H9 (cell line): ENCODE results near the gene SLC27A1. TPM values are rescaled to one million over a fixed set of nuclear protein-coding genes. Genes with fewer than 3 reads are reported as not detected.
A peak's percentile ranks its signal among the peaks of the same experiment; 100 is the strongest.

Experiments used
- DNase-seq: peaks from one replicate; pipeline ENCODE4 v3.0.0-alpha.2; 2017
- H2AFZ ChIP-seq: one replicate; pipeline ENCODE4 v1.6.1; 2013; ENCODE audit warnings: mild to moderate bottlenecking, low read length, control low read depth, moderate library complexity
- H2AK5ac ChIP-seq: 2 replicates; pipeline ENCODE4 v1.6.1; 2013; ENCODE audit warnings: low read length, control low read depth, mixed read lengths; ENCODE audit not compliant: insufficient read length
- H2BK120ac ChIP-seq: one replicate; pipeline ENCODE4 v1.6.1; 2013; ENCODE audit warnings: low read depth, mild to moderate bottlenecking, low read length, control low read depth, inconsistent platforms; ENCODE audit not compliant: poor library complexity, severe bottlenecking
- H2BK12ac ChIP-seq: 2 replicates; pipeline ENCODE4 v1.6.1; 2013; ENCODE audit warnings: low read length, control low read depth, mixed read lengths, low read depth; ENCODE audit not compliant: insufficient read length
- H2BK15ac ChIP-seq: 2 replicates; pipeline ENCODE4 v1.6.1; 2013; ENCODE audit warnings: low read depth, low read length, control low read depth
- H2BK20ac ChIP-seq: one replicate; pipeline ENCODE4 v1.6.1; 2013; ENCODE audit warnings: low read depth, mild to moderate bottlenecking, low read length, control low read depth, inconsistent platforms; ENCODE audit not compliant: poor library complexity, severe bottlenecking
- H2BK5ac ChIP-seq: 2 replicates; pipeline ENCODE4 v1.6.1; 2013; ENCODE audit warnings: low read length, control low read depth, mixed read lengths; ENCODE audit not compliant: insufficient read length
- H3K14ac ChIP-seq: 2 replicates; pipeline ENCODE4 v1.6.1; 2013; ENCODE audit warnings: low read length, control low read depth; ENCODE audit not compliant: insufficient read depth
- H3K18ac ChIP-seq: 2 replicates; pipeline ENCODE4 v1.6.1; 2013; ENCODE audit warnings: low read depth, mild to moderate bottlenecking, mixed read lengths, low read length, control low read depth; ENCODE audit not compliant: insufficient read length
- H3K23ac ChIP-seq: 2 replicates; pipeline ENCODE4 v1.6.1; 2013; ENCODE audit warnings: low read length, control low read depth, mixed read lengths, low read depth; ENCODE audit not compliant: insufficient read length
- H3K23me2 ChIP-seq: 2 replicates; pipeline ENCODE4 v1.6.1; 2013; ENCODE audit warnings: low read depth, mild to moderate bottlenecking, mixed read lengths, low read length, control low read depth; ENCODE audit not compliant: insufficient read length, poor library complexity, severe bottlenecking
- H3K27ac ChIP-seq: 2 replicates; pipeline ENCODE4 v1.5.1; 2013; ENCODE audit warnings: low read length, control low read depth, mixed read lengths, low read depth; ENCODE audit not compliant: insufficient read length
- H3K27me3 ChIP-seq: 2 replicates; pipeline ENCODE4 v1.6.1; 2013; ENCODE audit warnings: low read length, control low read depth, inconsistent platforms; ENCODE audit not compliant: insufficient read depth
- H3K4ac ChIP-seq: 2 replicates; pipeline ENCODE4 v1.6.1; 2013; ENCODE audit warnings: low read depth, mild to moderate bottlenecking, control low read depth, inconsistent platforms, low read length, moderate library complexity
- H3K4me1 ChIP-seq: 2 replicates; pipeline ENCODE4 v1.6.1; 2013; ENCODE audit warnings: low read length, control low read depth, inconsistent platforms; ENCODE audit not compliant: insufficient read depth
- H3K4me2 ChIP-seq: 2 replicates; pipeline ENCODE4 v1.6.1; 2013; ENCODE audit warnings: low read length, control low read depth, mixed read lengths; ENCODE audit not compliant: insufficient read length, insufficient read depth
- H3K56ac ChIP-seq: 2 replicates; pipeline ENCODE4 v1.6.1; 2013; ENCODE audit warnings: low read depth, mild to moderate bottlenecking, mixed read lengths, low read length, control low read depth; ENCODE audit not compliant: insufficient read length
- H3K79me1 ChIP-seq: 2 replicates; pipeline ENCODE4 v1.6.1; 2013; ENCODE audit warnings: low read depth, mild to moderate bottlenecking, moderate library complexity, low read length, control low read depth, inconsistent platforms; ENCODE audit not compliant: insufficient read depth, poor library complexity, severe bottlenecking
- H3K79me2 ChIP-seq: 2 replicates; pipeline ENCODE4 v1.6.1; 2013; ENCODE audit warnings: low read length, control low read depth, inconsistent platforms; ENCODE audit not compliant: insufficient read depth
- H3K9ac ChIP-seq: 2 replicates; pipeline ENCODE4 v1.6.1; 2013; ENCODE audit warnings: low read length, control low read depth, mixed read lengths; ENCODE audit not compliant: insufficient read length; ENCODE audit errors: extremely low read depth
- H3K9me3 ChIP-seq: one replicate; pipeline ENCODE4 v1.6.1; 2013; ENCODE audit warnings: low read depth, low read length, inconsistent platforms; ENCODE audit not compliant: control insufficient read depth
- H3T11ph ChIP-seq: one replicate; pipeline ENCODE4 v1.6.1; 2013; ENCODE audit warnings: mild to moderate bottlenecking, low read length, control low read depth, inconsistent platforms
- H4K20me1 ChIP-seq: one replicate; pipeline ENCODE4 v1.6.1; 2013; ENCODE audit not compliant: control insufficient read depth, insufficient read length, insufficient read depth
- H4K5ac ChIP-seq: 2 replicates; pipeline ENCODE4 v1.6.1; 2013; ENCODE audit warnings: low read depth, mild to moderate bottlenecking, mixed read lengths, low read length, control low read depth; ENCODE audit not compliant: insufficient read length
- H4K8ac ChIP-seq: replicated peaks from 2 replicates; pipeline ENCODE4 v1.6.1; 2013; ENCODE audit warnings: low read length, control low read depth, mixed read lengths, low read depth; ENCODE audit not compliant: insufficient read length
- H4K91ac ChIP-seq: 2 replicates; pipeline ENCODE4 v1.6.1; 2013; ENCODE audit warnings: low read depth, mild to moderate bottlenecking, moderate library complexity, mixed read lengths, low read length, control low read depth; ENCODE audit not compliant: insufficient read length
- H3K27ac Mint-ChIP-seq, 3 experiments: 2 replicates in 2 of 3; 3 replicates in 1 of 3; pipeline ENCODE4 v1.8.0; 2020 to 2021; ENCODE audit warnings: mixed read lengths in 3 of 3, mild to moderate bottlenecking in 1 of 3, moderate library complexity in 1 of 3
- H3K27me3 Mint-ChIP-seq: 2 replicates; pipeline ENCODE4 v1.8.0; 2021; ENCODE audit warnings: low read depth, mild to moderate bottlenecking, moderate library complexity, mixed read lengths
- H3K36me3 Mint-ChIP-seq, 3 experiments: 2 replicates in 2 of 3; 3 replicates in 1 of 3; pipeline ENCODE4 v1.8.0; 2020 to 2021; ENCODE audit warnings: low read depth in 3 of 3, mixed read lengths in 3 of 3; ENCODE audit not compliant: insufficient read depth in 1 of 3
- H3K4me1 Mint-ChIP-seq, 2 experiments: 2 replicates each; pipeline ENCODE4 v1.8.0; 2020; ENCODE audit warnings: mixed read lengths in 2 of 2
- H3K4me3 Mint-ChIP-seq, 2 experiments: 2 replicates in 1 of 2; 3 replicates in 1 of 2; pipeline ENCODE4 v1.8.0; 2020 to 2021; ENCODE audit warnings: mild to moderate bottlenecking in 2 of 2, mixed read lengths in 2 of 2, moderate library complexity in 1 of 2
- H3K9me3 Mint-ChIP-seq, 2 experiments: 2 replicates in 1 of 2; 3 replicates in 1 of 2; pipeline ENCODE4 v1.8.0; 2020; ENCODE audit warnings: mild to moderate bottlenecking in 2 of 2, mixed read lengths in 2 of 2, moderate library complexity in 1 of 2
- CTCF ChIP-seq: fragments of 200-600 bp; sonication (generic); conservative IDR thresholded peaks from 3 replicates; pipeline ENCODE4 v1.8.0; 2021; ENCODE audit warnings: antibody characterized with exemption, mild to moderate bottlenecking
- WGBS: extraction: QIAGEN DNeasy Blood & Tissue Kit; methylation state at CpG from one replicate; pipeline ENCODE4 v1.1.7; 2013; ENCODE audit warnings: missing lambda C conversion rate, low lambda C conversion rate, mixed read lengths; ENCODE audit not compliant: insufficient read length; ENCODE audit errors: extremely low coverage; 5-methylcytosine and 5-hydroxymethylcytosine counted together
- total RNA-seq: library from RNA; stranded (reverse); gene quantifications from 2 replicates; pipeline ENCODE4 v1.2.1, GENCODE V29; 2021

Gene SLC27A1
- total RNA-seq, 1 experiment from 2014 or later: 6.4 TPM

GRCh38 chr19:17484520-17485185 is 14.3 kb downstream of the SLC27A1 start:
- peaks cover 14 to 25% of the 10 kb centered on the region in 2 experiments for H3K4me1 Mint-ChIP-seq
- no peak for DNase-seq
- peaks cover 7% of the 10 kb centered on the region; the same call in 1 of the 2 replicates for H3K4me1 ChIP-seq
- H3K36me3 Mint-ChIP-seq: no peaks in the 10 kb centered on the region; a peak in 1 of 7 replicates
- H3K27me3 ChIP-seq: no peaks in the 10 kb centered on the region
- no peak overlapping the region for H3T11ph ChIP-seq
- H2BK15ac ChIP-seq: no peak overlapping the region
- H4K5ac ChIP-seq: no peak overlapping the region
- no peak for TF ChIP-seq CTCF
- WGBS: 100% methylated on average over 2 of the region's 6 CpGs
- H3K4me2 ChIP-seq: no peak overlapping the region
- H3K27me3 Mint-ChIP-seq: peaks cover 2% of the 10 kb centered on the region
- H4K91ac ChIP-seq: no peak overlapping the region
- no peak overlapping the region for H3K56ac ChIP-seq
- H3K9me3 ChIP-seq: no peaks in the 10 kb centered on the region
- no peak overlapping the region for H3K18ac ChIP-seq
- H3K27ac Mint-ChIP-seq: peak overlapping the region in 1 of 3 experiments; percentile 3; a peak in 1 of 7 replicates
- no peak overlapping the region for H4K8ac ChIP-seq
- H3K4me3 Mint-ChIP-seq: no peak overlapping the region
- H3K4ac ChIP-seq: no peak overlapping the region
- no peaks in the 10 kb centered on the region for H3K79me1 ChIP-seq
- no peaks in the 10 kb centered on the region for H3K79me2 ChIP-seq
- H2BK12ac ChIP-seq: no peak overlapping the region
- peaks cover 9% of the 10 kb centered on the region for H3K23me2 ChIP-seq
- H4K20me1 ChIP-seq: no peaks in the 10 kb centered on the region
- H3K23ac ChIP-seq: no peak overlapping the region
- H2BK20ac ChIP-seq: no peak overlapping the region
- H3K27ac ChIP-seq: no peak overlapping the region
- no peak overlapping the region for H3K14ac ChIP-seq
- no peak overlapping the region for H2AK5ac ChIP-seq
- H2BK120ac ChIP-seq: no peak overlapping the region
- no peak overlapping the region for H2BK5ac ChIP-seq
- H2AFZ ChIP-seq: no peak overlapping the region
- H3K9me3 Mint-ChIP-seq: peaks cover 0 to 2% of the 10 kb centered on the region in 2 experiments; a peak in 1 of 5 replicates
- H3K9ac ChIP-seq: no peak overlapping the region
